B cell (primary cell): ENCODE measurements around the gene SGCD. TPM values are rescaled to one million over a fixed set of nuclear protein-coding genes. Genes with fewer than 3 reads are reported as not detected.

Experiments
- ATAC-seq: fragments of 200-7000 bp; cut with Tn5 transposase; one replicate; pipeline ENCODE4 v1.10.0; 2021; ENCODE audit warnings: low read depth, mild to moderate bottlenecking, moderate number of reproducible peaks, moderate library complexity
- CTCF ChIA-PET: fragments of 350-600 bp; sonication (Branson Sonifier 250); formaldehyde crosslinking; loops from one replicate; lab custom pipeline; 2021; ENCODE audit warnings: antibody characterized with exemption, inconsistent platforms; lab: Charles Lee
- POLR2A ChIA-PET: fragments of 350-600 bp; sonication (Branson Sonifier 250); formaldehyde crosslinking; loops from one replicate; lab custom pipeline; 2021; ENCODE audit warnings: antibody characterized with exemption; lab: Charles Lee
- DNase-seq: peaks from one replicate; pipeline ENCODE4 v3.0.0; 2013
- H2AFZ ChIP-seq: 2 replicates; pipeline ENCODE4 v1.6.1; 2012; ENCODE audit warnings: mild to moderate bottlenecking, low read depth, low read length; ENCODE audit not compliant: insufficient read depth, poor library complexity, severe bottlenecking
- H3K27ac ChIP-seq, 2 donors: 1 replicate in 1 of 2; 2 replicates in 1 of 2; pipeline ENCODE4 v1.5.1; 2012 to 2013; ENCODE audit warnings: low read length in 2 of 2, mild to moderate bottlenecking in 2 of 2, moderate library complexity in 1 of 2
- H3K27me3 ChIP-seq, 4 experiments: fragments of 200-600 bp in 1 of 4; sonication (generic) in 1 of 4; replicated peaks in 1 of 4; 1 replicate in 2 of 4; 2 replicates in 2 of 4; pipeline versions ENCODE4 v1.6.1 to v1.7.0; 2013 to 2016; ENCODE audit warnings: low read length in 3 of 4, mild to moderate bottlenecking in 2 of 4, mixed read lengths in 1 of 4, moderate library complexity in 1 of 4; ENCODE audit not compliant: insufficient read depth in 4 of 4, control insufficient read depth in 3 of 4; ENCODE audit errors: control extremely low read depth in 1 of 4
- H3K36me3 ChIP-seq, 2 experiments: replicated peaks in 1 of 2; 1 replicate in 1 of 2; 2 replicates in 1 of 2; pipeline versions ENCODE4 v1.6.1 to v1.7.1; 2013; ENCODE audit warnings: low read length in 1 of 2; ENCODE audit not compliant: insufficient read depth in 2 of 2, control insufficient read depth in 1 of 2; ENCODE audit errors: control extremely low read depth in 1 of 2, extremely low read depth in 1 of 2
- H3K4me1 ChIP-seq, 2 donors: fragments of 200-600 bp in 1 of 2; sonication (generic) in 1 of 2; 1 replicate in 1 of 2; 2 replicates in 1 of 2; pipeline versions ENCODE4 v1.5.1 to v1.6.1; 2013 to 2017; ENCODE audit warnings: low read length in 2 of 2; ENCODE audit not compliant: control insufficient read depth in 2 of 2, insufficient read depth in 2 of 2
- H3K4me2 ChIP-seq: replicated peaks from 2 replicates; pipeline ENCODE3; 2012; ENCODE audit warnings: mild to moderate bottlenecking, low read depth, low read length; ENCODE audit not compliant: poor library complexity, severe bottlenecking
- H3K4me3 ChIP-seq, 5 experiments: fragments of 200-600 bp in 1 of 5; sonication (generic) in 1 of 5; 1 replicate in 3 of 5; 2 replicates in 2 of 5; pipeline versions ENCODE4 v1.5.1 to v1.7.0; 2011 to 2016; ENCODE audit warnings: low read length in 4 of 5, mild to moderate bottlenecking in 4 of 5, low read depth in 2 of 5, control low read depth in 1 of 5, moderate library complexity in 1 of 5; ENCODE audit not compliant: insufficient read depth in 1 of 5; ENCODE audit errors: control extremely low read depth in 1 of 5, extremely low read depth in 1 of 5
- H3K79me2 ChIP-seq: fragments of 200-600 bp; sonication (generic); one replicate; pipeline ENCODE4 v1.6.0; 2016; ENCODE audit warnings: low read length; ENCODE audit not compliant: control insufficient read depth, insufficient read depth
- H3K9ac ChIP-seq: fragments of 200-600 bp; sonication (generic); 2 replicates; pipeline ENCODE4 v1.6.1; 2017; ENCODE audit warnings: mild to moderate bottlenecking, low read length, moderate library complexity
- H3K9me3 ChIP-seq, 3 donors: one replicate each; pipeline versions ENCODE4 v1.6.1 to v1.7.1; 2013; ENCODE audit warnings: low read length in 2 of 3; ENCODE audit not compliant: control insufficient read depth in 2 of 3, insufficient read depth in 1 of 3; ENCODE audit errors: control extremely low read depth in 1 of 3
- H4K20me1 ChIP-seq: 2 replicates; pipeline ENCODE4 v1.6.0; 2012; ENCODE audit warnings: mild to moderate bottlenecking, low read length; ENCODE audit not compliant: insufficient read depth, control insufficient read depth, poor library complexity, severe bottlenecking
- H3K27ac Mint-ChIP-seq: one replicate; pipeline ENCODE4 v1.8.0; 2021; ENCODE audit warnings: mixed read lengths
- H3K27me3 Mint-ChIP-seq: one replicate; pipeline ENCODE4 v1.8.0; 2021; ENCODE audit warnings: mixed read lengths
- H3K4me1 Mint-ChIP-seq: one replicate; pipeline ENCODE4 v1.8.0; 2021; ENCODE audit warnings: mixed read lengths
- H3K4me3 Mint-ChIP-seq: one replicate; pipeline ENCODE4 v1.8.0; 2021; ENCODE audit warnings: mixed read lengths
- H3K9me3 Mint-ChIP-seq: one replicate; pipeline ENCODE4 v1.8.0; 2022; ENCODE audit warnings: mixed read lengths; ENCODE audit not compliant: insufficient read depth
- CTCF ChIP-seq: fragments of 200-600 bp; IDR thresholded peaks from one replicate; pipeline ENCODE4 v1.8.0; 2022; ENCODE audit warnings: antibody characterized with exemption, mild to moderate bottlenecking
- EZH2 ChIP-seq: IDR thresholded peaks from 2 replicates; pipeline ENCODE4 v1.6.1; 2012; ENCODE audit warnings: borderline replicate concordance, low read depth, mild to moderate bottlenecking, moderate library complexity, low read length; ENCODE audit not compliant: insufficient read depth, poor library complexity, severe bottlenecking
- WGBS: methylation state at CpG from one replicate; pipeline ENCODE4 v1.1.5; 2013; ENCODE audit warnings: missing lambda C conversion rate; ENCODE audit not compliant: insufficient coverage; 5-methylcytosine and 5-hydroxymethylcytosine counted together
- intact Hi-C: fragments of 100-400 bp; cut with micrococcal nuclease; formaldehyde crosslinking; loops from one replicate; pipeline ENCODE4 v1.10.0; 2022
- polyA plus RNA-seq: library from polyadenylated mRNA; depleted of rRNA; stranded (reverse); fragments of >200 nt; gene quantifications from 2 replicates; pipeline ENCODE4 v1.2.3, GENCODE V29; 2012
- total RNA-seq, 2 donors: library from RNA; stranded (reverse); fragments of 120-200 nt in 1 of 2; gene quantifications; 1 replicate in 1 of 2; 2 replicates in 1 of 2; pipeline versions ENCODE4 v1.2.3 to v1.2.4, GENCODE V29; 2013 to 2022

Gene SGCD
- total and polyA plus RNA-seq, 2 donors (not counting 1 experiment from before 2014, with no cell fraction given) = not detected

GRCh38 chr5:156588306-156588705, 261.3 kb downstream of the SGCD start:
- no peaks in the 10 kb centered on the region for H3K4me1 Mint-ChIP-seq
- intact Hi-C loops = no loop called here
- DNase-seq (no peak), ATAC-seq (no peak)
- ChIA-PET POLR2A (no interaction called here), CTCF (no interaction called here)
- H3K27me3 Mint-ChIP-seq = peaks cover 23% of the 10 kb centered on the region
- H3K4me2 ChIP-seq = no peak overlapping the region
- no peak overlapping the region for H3K4me3 Mint-ChIP-seq
- no peak for TF ChIP-seq CTCF
- no peak for TF ChIP-seq EZH2
- H3K4me1 ChIP-seq = no peaks in the 10 kb centered on the region
- H3K27ac Mint-ChIP-seq = no peak overlapping the region
- no peaks in the 10 kb centered on the region for H4K20me1 ChIP-seq
- H2AFZ ChIP-seq = no peak overlapping the region
- no peak overlapping the region for H3K27ac ChIP-seq
- no peaks in the 10 kb centered on the region for H3K36me3 ChIP-seq
- peaks cover 0 to 3% (median 0%) of the 10 kb centered on the region in 4 experiments for H3K27me3 ChIP-seq
- no peaks in the 10 kb centered on the region for H3K79me2 ChIP-seq
- WGBS = 89% methylated on average over 1 of the region's 2 CpGs
- no peak overlapping the region for H3K4me3 ChIP-seq
- no peak overlapping the region for H3K9ac ChIP-seq
- H3K9me3 Mint-ChIP-seq = no peaks in the 10 kb centered on the region
- H3K9me3 ChIP-seq = no peaks in the 10 kb centered on the region

- peaks cover 19% of the 10 kb centered on the region for H3K27me3 Mint-ChIP-seq
- Histone ChIP-seq H3K27me3 (peaks cover 0 to 3% (median 0%) of the 10 kb centered on the region in 4 experiments), H4K20me1 (no peaks in the 10 kb centered on the region)
These were observed 262.4 kb downstream of the SGCD start for GRCh38 chr5:156589104-156589945.

More at GRCh38 chr5:156589104-156589945, 262.4 kb downstream of the SGCD start:
- H3K27ac ChIP-seq = no peak overlapping the region
- no peaks in the 10 kb centered on the region for H3K9me3 ChIP-seq
- no peaks in the 10 kb centered on the region for H3K36me3 ChIP-seq
- no peaks in the 10 kb centered on the region for H3K4me1 ChIP-seq
- 20% methylated on average over 1 of the region's 4 CpGs for WGBS
- CTCF ChIA-PET = no interaction called here
- intact Hi-C loops = no loop called here
- DNase-seq (no peak), ATAC-seq (no peak)
- H3K27ac Mint-ChIP-seq = no peak overlapping the region
- H3K9ac ChIP-seq = no peak overlapping the region
- no peak overlapping the region for H3K4me2 ChIP-seq
- no peak overlapping the region for H2AFZ ChIP-seq
- H3K4me1 Mint-ChIP-seq = no peaks in the 10 kb centered on the region
- no peak overlapping the region for H3K4me3 Mint-ChIP-seq
- no peak overlapping the region for H3K4me3 ChIP-seq
- H3K79me2 ChIP-seq = no peaks in the 10 kb centered on the region
- no peaks in the 10 kb centered on the region for H3K9me3 Mint-ChIP-seq
- no peak for TF ChIP-seq CTCF
- no peak for TF ChIP-seq EZH2
- POLR2A ChIA-PET = no interaction called here
